Measurements from ENCODE around the gene AXIN1.
"Not testable (repeated sequence)": the region's sequence is repeated elsewhere in the genome, so short reads cannot be mapped to it uniquely, and the experiment has no call there.

Gene AXIN1

DNA sequence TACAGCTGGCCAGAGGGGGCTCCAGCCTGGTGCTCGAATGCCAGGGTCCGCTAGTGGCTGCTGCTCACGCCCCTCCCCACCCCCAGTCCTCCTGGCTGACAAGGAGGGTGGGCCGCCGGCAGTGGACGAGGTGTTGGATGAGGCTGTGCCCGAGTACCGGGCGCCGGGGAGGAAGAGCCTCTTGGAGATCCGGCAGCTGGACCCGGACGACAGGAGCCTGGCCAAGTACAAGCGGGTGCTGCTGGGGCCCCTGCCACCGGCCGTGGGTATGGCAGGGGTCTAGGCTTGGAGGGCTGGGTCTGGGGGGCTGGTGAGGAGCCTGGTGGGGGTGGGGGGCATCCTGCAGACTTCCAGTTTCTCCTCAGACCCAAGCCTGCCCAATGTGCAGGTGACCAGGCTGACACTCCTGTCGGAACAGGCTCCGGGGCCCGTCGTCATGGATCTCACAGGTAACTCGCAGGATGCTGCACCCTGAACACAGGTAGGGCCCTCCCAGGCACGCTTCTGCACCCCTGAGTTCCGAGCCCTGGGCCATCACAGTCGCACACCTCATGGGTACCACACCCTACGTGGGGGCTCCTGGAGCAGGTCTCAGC is 70.8 kb downstream of the AXIN1 start:
- no peak for DNase-seq (ENCODE audit: low read depth)

- DNase-seq (ENCODE audit: low read depth), result no peak
Measured at GRCh38 chr16:280991-281659, 71.4 kb downstream of the AXIN1 start.

GRCh38 chr16:280552-280951 is 72.0 kb downstream of the AXIN1 start, which contains the start of gene ARHGDIG:
TSS of gene ARHGDIG (plus strand) at chr16:280591. CDS start at chr16:280681, 90 bp downstream.
- DNase-seq (ENCODE audit: low read depth), result no peak

- DNase-seq (ENCODE audit: low read depth), result no peak
Measured at GRCh38 chr16:280005-280460, 72.5 kb downstream of the AXIN1 start.

DNA sequence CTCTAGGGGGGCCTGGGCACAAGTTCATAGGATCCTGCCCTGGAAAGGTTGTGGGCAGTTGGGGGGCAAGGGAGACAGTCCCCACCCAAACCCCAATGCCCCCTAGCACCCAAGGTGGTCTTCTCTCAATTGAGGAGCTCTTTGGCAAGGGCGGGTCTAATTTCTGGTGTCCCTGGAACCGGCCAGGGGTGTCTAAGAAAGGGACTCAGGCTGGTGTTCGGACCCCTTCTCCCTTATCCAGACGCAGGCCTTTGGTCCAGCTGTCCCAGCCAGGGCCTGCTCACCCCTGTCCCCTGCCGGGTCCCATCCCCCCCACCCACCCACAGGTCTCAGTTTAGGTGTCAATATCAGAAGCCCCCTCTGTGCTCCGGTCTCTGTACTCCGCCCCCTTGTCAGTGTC is 73.0 kb downstream of the AXIN1 start:
- no peak for DNase-seq (ENCODE audit: low read depth)

DNA sequence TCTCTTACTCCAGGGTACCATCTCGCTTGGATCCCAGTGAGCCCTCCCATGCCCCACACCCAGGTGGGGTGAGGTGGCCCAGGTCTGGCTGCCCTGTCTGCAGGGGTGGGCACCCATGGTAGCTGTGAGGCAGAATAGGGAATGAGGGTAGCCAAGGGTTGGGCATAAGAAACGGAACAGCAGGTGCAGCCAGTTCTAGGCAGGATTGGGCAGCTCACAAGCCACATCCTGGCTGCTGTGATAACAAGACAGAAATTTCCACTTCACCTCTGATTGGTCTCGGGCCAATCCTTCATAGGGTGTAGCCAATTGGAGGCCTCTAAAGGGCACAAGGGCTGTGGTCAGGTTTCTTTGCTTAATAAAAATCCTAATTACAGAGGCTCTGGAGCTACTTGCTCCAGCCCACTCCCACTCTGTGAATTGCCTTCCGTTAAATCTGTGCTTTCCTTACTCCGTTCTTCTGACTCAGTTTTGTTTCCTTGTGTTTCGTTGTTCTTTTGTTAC is 73.6 kb downstream of the AXIN1 start:
- no peak for DNase-seq (ENCODE audit: low read depth)

DNA sequence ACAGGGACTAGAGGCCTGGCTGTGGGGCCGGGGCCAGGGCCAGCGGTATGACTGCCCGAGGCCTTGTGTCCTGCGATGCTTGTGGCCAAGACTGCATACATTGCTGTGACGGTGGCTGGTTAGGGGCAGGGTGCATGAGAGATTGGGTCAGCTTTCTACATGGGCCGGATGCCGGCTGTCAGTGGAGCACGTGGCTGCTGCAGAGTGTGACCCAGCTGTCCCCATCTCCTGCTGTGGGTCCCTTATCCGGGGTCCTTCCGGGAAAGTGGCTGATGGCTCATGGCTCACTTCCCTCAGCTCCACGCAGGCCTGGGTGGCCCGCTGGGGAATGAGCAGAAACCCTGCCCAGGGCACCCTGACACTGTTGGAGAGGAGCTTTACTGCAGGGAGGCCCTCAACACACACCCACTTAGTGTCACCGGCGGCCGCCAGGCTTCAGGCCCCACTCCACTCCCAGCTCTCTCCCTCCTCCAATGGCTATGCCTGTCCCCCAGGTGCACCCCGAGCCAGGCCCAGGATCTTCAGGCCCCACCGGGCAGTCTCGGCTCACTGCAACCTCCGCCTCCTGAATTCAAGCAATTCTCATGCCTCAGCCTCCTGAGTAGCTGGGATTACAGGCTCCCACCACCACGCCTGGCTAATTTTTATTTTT is 76.0 kb downstream of the AXIN1 start:
- no peak for DNase-seq (ENCODE audit: low read depth)

DNA sequence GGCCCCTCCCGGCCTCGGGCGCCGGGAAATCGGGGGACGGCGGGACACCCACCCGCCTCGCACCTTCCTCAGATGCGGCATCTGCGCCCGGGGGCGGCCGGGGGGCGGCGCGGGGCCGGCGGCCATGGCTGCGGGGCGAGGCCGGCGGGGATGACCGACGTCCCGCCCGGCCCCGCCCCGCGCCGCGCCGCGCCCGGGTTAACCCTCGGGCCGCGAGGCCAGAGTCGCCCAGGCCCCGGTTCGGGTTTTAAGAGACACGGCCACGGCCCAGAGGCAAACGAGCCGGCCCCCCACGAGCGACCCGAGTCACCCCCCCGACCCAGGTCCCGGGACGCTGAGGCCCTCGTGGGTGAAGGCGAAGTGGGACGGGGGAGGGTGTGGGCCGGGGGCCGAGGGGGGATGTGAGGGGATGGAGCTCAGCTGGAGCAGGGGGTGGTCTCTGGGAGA is 76.7 kb downstream of the AXIN1 start, which contains the start of gene RGS11:
RGS11 (minus strand) TSS at position 159 of the 447 bp plus-strand sequence; CDS start at position 126, 33 bp downstream.
- DNase-seq (ENCODE audit: low read depth), result no peak

DNA sequence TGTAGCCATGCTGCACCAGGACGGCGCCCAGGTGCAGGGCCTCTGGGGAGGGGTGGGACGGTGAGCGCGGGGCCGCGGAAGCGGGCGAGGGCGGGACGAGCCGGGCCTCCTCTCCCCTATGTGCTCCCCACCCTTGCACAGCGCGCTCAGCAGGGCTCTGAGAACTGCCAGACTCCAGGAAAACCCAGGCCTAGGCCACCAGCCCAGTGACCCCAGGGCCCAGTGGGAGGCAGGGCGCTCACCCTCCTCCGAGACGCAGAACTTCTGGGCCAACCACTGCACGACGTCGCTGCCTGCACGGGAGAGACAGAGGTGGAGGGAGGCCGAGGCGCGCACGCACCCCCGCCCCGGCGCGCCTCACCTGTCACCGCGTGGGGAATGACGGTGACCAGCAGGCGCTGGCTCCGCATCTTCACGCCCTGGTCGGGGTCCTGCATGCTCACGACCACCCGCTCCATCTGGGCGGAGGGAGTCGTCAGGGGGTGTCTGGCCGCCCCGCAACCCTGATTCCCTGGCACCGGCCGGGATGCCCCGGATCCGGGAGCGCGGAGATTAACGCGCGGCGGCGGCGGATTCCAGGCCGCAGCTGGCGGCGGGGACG is 77.4 kb downstream of the AXIN1 start:
- no peak for DNase-seq (ENCODE audit: low read depth)

DNA sequence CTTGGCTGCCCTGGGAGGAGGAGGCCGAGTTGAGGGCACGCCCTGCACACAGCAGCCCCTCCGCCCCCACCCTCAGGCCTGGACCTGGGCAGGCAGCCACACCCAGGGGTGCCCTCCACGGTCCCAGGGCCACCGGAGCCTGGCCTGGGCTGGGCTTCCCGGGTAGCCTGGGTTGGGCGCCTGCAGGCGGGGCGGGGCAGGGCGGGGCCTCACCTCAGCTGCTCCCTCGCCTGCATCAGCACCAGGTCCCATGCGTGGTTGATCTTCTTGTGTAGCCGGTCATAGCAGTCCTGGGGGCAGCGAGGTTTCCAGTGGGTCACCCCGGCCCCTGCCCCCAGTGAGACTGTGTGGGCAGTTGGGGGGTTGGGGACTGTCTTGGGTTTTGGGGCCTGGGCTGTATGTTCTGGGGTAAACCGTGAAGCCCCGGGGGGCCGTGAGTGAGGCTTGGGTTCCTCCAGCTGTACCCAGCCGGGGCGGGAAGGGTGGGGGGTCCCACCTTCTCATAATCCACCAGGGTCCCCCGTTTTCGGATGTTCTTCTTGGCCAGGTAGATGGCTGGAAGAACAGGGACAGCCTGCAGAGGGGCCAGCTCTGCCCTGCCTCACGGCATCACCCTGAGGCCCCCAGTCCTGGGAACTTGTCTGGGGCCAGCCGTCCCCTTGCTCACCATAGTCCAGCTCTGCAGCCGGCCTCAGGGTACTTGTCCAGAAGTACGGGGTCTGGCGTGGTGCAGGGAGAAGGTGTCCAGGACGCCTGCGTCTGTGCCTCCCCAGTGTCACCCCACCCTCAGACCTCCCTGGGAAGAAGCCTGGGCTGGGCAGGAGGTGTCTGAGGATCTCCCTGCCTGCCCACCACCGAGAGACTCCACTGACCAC is 78.7 kb downstream of the AXIN1 start:
- DNase-seq (ENCODE audit: low read depth), result no peak

- DNase-seq (ENCODE audit: low read depth), result no peak
Measured at GRCh38 chr16:272633-273546, 79.6 kb downstream of the AXIN1 start.

DNA sequence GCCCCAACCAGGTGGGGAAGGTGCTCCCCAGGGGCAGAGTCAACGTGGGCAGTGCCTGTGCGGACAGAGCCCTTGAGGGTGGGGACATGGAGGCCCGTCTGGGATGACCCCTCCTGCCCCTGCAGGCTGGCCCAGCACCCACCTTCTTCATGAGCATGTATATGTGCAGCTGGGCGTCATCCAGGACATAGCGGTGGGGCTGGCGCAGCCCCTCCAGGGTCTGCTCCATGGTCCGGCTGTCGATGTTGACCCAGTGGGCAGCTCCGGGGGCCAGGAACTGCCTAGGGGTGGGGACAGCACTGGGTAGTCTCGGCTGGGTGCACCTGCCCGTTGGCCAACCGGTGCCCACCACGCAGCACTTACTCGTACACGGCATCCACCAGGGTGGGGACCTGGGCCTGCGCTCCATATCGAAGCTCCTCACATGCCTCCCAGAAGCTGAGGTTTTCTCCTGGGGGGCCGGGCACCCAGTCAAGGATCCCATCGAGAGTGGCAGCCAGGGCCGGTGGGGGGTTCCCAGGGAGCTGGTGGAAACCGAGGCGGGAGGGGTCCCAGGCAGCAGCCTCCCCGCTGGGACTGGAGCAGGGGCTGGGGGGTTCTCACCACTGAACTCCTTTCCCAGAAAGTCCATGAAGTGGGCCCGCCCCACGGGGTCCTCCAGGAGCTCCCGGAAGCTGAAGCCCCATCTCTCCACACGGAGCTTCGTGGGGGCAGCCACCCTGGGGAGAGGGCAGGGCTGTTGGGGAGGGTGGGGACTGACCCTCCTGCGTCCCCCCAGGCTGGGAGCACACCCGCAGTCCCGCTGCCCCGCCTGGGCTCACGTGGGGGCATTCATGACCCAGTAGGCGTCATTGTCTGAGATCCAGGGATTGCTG is 81.9 kb downstream of the AXIN1 start:
- DNase-seq (ENCODE audit: low read depth), result no peak

DNA sequence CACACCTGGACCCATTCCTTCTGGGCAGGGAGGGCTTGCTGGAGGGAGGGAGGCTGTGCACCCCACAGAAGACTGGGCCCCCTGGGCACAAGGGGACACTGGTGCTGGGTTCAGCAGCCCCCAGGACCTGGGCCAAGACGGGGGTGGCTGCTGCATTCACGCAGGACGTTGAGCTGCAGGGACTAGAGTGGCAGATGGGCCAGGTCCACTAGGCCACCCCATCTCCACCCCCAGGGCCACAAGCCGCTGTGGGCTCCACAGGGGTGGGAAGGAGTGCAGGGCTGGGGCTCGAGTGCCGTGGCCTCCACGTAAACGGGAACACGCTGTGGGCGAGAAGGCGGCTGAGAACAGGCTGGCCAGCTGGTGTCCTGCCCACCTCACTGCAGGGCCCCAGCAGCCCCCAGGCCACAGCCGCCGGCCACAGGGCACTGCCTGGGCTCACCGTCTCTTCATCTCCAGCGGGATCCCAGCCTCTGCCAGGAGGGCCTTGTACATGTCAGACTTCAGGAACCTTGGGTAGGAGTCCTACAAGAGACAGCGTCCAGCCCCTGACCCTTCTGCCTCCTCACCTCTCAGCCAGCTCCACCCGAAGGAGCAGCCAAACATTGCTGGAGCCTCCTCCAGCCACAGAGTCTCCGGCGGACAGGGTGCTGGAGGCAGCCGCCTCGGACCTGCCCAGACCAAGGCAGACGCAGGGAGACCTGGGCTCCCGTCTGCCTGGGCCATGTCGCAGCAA is 83.3 kb downstream of the AXIN1 start:
- DNase-seq (ENCODE audit: low read depth), result no peak

DNA sequence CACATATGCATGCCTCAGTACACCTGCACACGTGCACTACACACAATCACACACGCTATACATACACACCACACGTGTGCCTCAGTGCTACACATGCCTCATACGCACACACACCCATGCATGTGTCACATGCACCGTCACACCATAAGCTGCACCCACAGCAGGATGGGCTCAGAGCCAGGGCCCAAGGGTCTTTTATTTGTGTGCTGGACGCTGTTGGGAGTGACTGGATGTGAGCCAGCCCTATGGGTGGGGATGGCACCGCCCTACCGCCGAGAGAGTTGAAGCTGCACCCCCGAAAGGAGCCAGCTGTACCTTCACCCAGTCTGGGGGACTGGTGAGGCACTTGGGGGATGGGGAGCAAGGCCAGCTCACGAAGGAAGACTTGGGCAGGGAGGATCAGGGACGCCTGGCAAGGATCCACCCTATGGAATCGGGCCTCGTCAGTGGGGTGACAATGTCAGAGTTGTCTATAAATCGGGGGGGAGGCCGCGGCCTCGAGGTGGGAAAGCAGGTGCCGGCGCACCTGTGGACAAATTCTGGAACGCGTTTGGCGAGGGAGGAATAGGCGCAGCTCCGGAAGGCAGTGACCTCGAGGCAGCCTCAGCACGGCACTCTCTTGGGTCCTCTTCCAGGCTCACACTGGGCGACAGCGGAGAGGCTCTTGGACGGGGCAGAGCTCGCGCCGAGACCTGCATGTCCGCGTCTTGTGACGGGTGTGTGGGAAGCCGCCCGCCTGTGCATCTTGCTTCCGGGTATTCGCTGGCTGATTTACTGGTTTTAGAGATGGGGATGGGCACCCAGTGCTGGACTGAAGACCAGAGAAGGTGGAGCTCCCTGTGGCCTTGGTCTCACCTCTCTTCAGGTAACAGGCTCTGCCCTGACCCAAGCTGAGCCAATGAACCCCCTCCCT is 84.1 kb downstream of the AXIN1 start:
- DNase-seq (ENCODE audit: low read depth), result no peak

DNA sequence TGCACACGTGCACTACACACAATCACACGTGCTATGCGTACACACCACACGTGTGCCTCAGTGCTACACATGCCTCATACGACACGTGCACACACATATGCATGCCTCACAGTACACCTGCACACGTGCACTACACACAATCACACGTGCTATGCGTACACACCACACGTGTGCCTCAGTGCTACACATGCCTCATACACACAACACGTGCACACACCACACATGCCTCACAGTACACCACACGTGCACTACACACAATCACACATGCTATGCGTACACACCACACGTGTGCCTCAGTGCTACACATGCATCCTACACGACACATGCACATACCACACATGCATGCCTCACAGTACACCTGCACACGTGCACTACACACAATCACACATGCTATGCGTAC is 85.0 kb downstream of the AXIN1 start:
- DNase-seq (ENCODE audit: low read depth), result not testable (repeated sequence)

- no peak for DNase-seq (ENCODE audit: low read depth)
Measured at GRCh38 chr16:266258-267164, 86.0 kb downstream of the AXIN1 start.

GRCh38 chr16:265711-266110 is 86.8 kb downstream of the AXIN1 start:
- DNase-seq (ENCODE audit: low read depth), result no peak

All from stimulated activated CD4-positive, alpha-beta T cell treated with anti-CD3 and anti-CD28 coated beads, Interleukin-2, amount 100 ng/mL, for 4 hours (primary cell).